Measurements from ENCODE around the gene FGG.

GRCh38 chr4:154618708-154619315, 6.4 kb upstream of the FGG start:
- TF ChIP-seq EP300 (IDR thresholded peaks at IDR 0.05) = no peak
- no peak for TF ChIP-seq POLR2AphosphoS5 (IDR thresholded peaks at IDR 0.05)

Measured in stomach (tissue), 4 donors.